GM18909 (cell line): ENCODE data around the gene VWA5B1.

Experiments
- ATAC-seq: cut with Tn5 transposase; IDR thresholded peaks from one replicate; pipeline ENCODE4 v1.9.1; 2021; ENCODE audit warnings: mild to moderate bottlenecking; ENCODE audit not compliant: unreplicated experiment, poor library complexity

VWA5B1 gene

GRCh38 chr1:20319456-20320220, 29.0 kb downstream of the VWA5B1 start:
- ATAC-seq, result no peak

GRCh38 chr1:20320704-20321103, 30.0 kb downstream of the VWA5B1 start:
- ATAC-seq, result no peak

- ATAC-seq, result no peak
Measured at GRCh38 chr1:20321573-20321972, 30.9 kb downstream of the VWA5B1 start.

GRCh38 chr1:20322081-20322824, 31.6 kb downstream of the VWA5B1 start:
- peak; percentile 66 for ATAC-seq

- ATAC-seq, result no peak
Measured at GRCh38 chr1:20322825-20323612, 32.3 kb downstream of the VWA5B1 start.

GRCh38 chr1:20323613-20323920, 32.9 kb downstream of the VWA5B1 start:
- no peak for ATAC-seq

GRCh38 chr1:20324704-20325406, 34.2 kb downstream of the VWA5B1 start:
- ATAC-seq, result no peak

- no peak for ATAC-seq
Measured at GRCh38 chr1:20325407-20325843, 34.8 kb downstream of the VWA5B1 start.

GRCh38 chr1:20325844-20326420, 35.3 kb downstream of the VWA5B1 start:
- ATAC-seq, result no peak

GRCh38 chr1:20327467-20327866, 36.8 kb downstream of the VWA5B1 start:
- ATAC-seq, result no peak

- no peak for ATAC-seq
Measured at GRCh38 chr1:20328201-20328600, 37.5 kb downstream of the VWA5B1 start.

GRCh38 chr1:20329793-20330542, 39.3 kb downstream of the VWA5B1 start:
- no peak for ATAC-seq

- no peak for ATAC-seq
Measured at GRCh38 chr1:20334103-20334502, 43.4 kb downstream of the VWA5B1 start.

GRCh38 chr1:20336105-20336605, 45.5 kb downstream of the VWA5B1 start:
- ATAC-seq, result no peak

- no peak for ATAC-seq
Measured at GRCh38 chr1:20337581-20337980, 46.9 kb downstream of the VWA5B1 start.

- no peak for ATAC-seq
Measured at GRCh38 chr1:20339811-20340457, 49.3 kb downstream of the VWA5B1 start.

GRCh38 chr1:20342294-20343148, 51.8 kb downstream of the VWA5B1 start:
- no peak for ATAC-seq
